HG02852 (cell line): ENCODE measurements around the gene IDE.
"Not testable (repeated sequence)": the region's sequence is repeated elsewhere in the genome, so short reads cannot be mapped to it uniquely, and the experiment has no call there.

Experiments
- ATAC-seq: cut with Tn5 transposase; IDR thresholded peaks from one replicate; pipeline ENCODE4 v1.9.1; 2021; ENCODE audit warnings: mild to moderate bottlenecking, moderate library complexity; ENCODE audit not compliant: unreplicated experiment

Gene IDE

DNA sequence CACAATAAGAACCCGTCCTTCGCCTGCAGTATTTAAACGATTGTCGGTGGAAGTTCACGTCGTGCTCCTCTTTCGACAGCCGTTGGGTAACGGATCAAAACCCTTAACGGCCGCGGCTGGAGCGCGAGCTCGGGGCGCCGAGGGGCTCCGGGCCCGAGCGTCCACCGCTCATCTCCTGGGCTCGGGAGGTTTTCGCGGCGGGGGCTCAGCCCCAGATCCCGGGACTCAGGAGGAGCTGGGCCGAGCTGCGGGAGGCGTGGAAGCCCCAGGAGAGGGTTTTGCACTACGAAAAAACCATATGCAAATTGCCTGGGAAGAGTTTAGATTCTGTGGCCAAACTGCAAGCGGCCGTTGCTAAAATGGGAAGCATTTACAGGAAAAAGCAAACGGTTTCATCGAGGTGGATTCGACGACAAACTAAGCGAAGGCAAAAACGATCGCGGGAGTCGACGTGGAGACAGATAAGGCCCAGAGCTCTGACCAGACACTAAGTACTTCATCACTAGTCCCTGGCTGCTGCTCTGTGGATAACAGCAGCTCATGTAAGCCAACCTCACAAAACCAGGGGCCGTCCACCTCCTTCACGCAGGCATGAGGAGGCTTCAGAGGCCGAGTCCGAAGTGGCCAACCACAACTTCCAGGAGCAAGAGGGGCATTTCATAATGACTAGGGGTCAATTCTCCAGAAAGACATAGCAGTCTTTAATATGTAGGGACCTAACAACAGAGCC is 153.2 kb downstream of the IDE start:
- no peak for ATAC-seq

DNA sequence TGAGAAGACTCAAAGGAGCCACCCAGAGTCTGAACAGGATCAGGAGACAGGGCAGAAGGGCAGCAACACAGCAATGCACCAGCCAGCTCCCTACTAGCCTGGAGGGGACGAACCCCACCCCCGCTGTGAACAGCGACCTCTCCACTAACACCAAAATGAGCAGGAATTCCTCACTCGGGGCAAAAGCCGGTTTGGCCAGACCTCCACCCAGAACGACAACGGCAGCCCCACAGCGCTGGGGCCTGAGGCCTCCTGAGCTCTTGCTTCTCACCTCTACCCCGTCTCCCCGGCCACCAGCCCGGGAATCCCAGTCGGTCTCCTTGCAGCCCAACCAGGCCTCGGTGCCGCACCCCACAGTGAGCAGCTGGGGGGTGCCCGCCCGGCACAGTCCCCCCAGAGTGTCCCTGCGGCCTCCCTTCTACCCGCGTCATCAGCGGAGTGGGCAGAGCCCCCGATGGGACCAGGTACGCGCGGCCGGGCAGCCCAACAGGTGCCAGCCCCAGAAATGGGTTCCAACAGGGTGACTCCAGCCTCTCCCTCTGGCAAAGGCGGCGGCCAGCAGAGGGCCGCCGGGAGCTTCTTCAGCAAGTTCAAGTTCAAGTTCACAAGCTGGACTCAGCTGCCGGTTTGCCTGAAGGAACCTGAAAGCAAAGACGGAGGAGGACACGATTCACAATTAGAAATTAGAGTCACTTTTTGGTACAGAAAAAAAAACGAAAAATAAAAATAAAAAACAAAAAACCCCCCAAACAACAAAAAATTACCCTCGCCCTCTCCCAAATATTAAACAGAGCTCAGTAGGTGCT is 153.9 kb downstream of the IDE start:
- ATAC-seq = no peak

DNA sequence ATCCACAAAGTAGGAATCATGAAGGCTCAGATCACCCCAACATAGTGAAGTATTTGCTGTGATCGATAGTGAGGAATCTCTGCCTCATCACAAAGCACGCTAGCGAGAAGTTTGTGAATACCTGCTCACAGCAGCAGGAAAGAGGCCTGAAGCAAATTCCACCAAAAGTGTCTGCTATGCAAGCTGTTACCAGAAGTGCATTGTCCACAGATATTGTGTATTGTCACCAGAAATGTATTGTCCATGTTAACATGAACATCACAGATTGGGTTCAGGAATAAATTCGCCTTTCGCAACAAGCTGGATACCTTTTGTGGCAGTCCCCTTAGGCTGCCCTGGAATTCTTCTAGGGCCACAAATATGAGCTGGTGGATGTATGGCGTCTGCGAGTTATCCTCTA is 155.0 kb downstream of the IDE start:
- no peak for ATAC-seq

DNA sequence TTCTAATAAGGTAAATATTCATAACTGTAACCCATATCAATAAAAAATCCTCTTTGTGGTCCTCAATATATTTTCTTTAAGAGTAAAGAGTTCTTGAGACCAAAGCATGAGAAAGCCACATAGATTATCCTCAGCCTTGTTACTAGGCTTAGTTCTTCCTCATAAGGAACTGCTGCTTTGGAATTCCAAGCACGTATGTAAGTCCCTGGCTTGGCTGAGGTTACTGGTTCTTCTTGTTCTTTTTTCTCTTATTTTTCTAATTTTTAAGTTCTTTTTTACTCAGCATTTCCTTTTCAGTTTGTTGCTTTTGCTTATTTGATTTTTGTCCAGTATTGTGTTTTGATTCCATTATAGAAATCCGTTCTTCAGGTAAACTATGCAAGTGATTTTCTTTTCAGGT is 155.7 kb downstream of the IDE start:
- no peak for ATAC-seq

DNA sequence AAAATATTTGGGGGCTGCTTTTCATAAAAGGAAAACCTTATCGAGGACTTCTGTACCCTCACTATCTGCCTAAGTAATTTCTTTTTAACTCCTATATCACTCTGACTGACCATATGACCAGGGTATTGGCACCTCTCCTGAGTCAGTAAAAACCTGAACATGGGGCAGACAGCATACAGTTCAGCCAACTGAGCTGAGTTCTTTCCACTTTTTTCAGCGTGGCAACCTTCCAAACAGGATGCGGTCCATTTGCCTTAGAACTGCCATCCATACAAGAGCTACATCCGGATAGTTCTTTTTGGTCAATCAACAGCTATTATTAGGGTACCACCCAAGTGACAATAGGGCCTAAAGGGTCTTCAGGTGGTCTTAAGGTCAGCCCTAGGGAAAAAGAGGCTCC is 160.4 kb downstream of the IDE start:
- ATAC-seq = no peak

DNA sequence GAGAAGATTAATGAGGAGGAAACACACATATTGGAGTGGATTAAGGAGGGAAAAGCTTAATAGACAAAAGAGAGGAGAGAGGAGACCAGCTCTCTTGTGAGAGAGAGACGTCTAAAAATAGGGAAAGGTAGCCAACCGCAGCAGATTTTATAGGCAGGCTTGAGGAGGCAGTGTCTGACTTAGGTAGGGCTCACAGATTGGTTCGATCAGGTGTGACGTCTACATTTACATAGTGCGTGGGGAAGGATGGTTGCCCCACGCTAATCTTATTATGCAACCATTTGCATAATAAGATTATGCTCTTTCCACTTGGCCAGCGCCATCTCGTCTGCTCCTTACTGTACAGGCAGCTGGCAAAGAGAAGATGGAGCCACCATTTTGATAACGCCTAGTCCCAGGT is 160.9 kb downstream of the IDE start:
- ATAC-seq = no peak

DNA sequence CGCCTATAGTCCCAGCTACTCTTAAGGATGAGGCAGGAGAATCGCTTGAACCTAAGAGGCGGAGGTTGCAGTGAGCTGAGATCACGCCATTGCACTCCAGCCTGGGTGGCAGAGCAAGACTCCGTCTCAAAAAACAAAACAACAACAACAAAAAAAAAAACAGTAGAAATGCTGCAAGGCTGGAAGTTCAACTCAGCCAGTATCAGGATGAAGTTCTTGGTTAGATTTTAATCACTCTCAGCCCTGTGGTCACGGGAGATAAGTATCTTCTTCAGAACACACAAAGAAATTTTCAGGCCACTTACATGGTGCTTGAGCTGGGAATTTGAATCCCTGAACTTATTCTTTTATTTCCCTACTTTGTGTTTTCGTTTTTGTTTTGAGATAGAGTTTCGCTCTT is 162.5 kb downstream of the IDE start:
- no peak for ATAC-seq

DNA sequence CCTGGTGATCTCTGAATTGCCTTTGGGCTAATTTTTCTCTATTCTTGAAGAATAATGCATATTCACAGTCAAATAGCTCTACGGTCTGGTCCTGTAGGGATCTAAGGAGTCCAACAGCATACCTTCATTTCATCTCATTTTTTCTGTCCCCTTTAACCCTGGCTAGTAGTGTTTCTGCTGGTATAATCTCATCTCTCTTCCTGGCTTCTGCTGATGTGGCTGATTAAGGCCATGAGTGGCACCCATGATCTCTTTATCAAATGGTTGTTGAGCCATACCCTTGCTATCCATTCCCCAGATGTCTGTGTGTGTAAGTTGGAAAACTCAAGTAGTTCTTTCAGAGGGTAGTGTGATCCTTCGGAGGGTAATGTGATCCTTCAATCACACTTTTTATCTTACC is 163.4 kb downstream of the IDE start:
- ATAC-seq = no peak

DNA sequence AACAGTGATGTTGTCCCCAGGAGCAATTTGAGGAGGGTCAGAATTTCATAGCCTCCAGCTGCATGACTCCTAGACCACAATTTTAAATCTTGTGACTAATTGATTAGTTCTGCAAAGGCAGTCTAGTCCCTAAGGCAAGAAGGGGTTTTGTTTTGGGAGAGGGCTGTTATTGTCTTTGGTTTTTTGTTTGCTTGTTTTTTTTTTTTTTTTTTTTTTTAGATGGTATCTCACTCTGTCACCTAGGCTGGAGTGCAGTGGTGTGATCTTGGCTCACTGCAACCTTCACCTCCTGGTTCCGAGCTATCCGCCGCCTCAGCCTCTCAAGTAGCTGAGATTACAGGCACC is 165.9 kb downstream of the IDE start:
- no peak for ATAC-seq

DNA sequence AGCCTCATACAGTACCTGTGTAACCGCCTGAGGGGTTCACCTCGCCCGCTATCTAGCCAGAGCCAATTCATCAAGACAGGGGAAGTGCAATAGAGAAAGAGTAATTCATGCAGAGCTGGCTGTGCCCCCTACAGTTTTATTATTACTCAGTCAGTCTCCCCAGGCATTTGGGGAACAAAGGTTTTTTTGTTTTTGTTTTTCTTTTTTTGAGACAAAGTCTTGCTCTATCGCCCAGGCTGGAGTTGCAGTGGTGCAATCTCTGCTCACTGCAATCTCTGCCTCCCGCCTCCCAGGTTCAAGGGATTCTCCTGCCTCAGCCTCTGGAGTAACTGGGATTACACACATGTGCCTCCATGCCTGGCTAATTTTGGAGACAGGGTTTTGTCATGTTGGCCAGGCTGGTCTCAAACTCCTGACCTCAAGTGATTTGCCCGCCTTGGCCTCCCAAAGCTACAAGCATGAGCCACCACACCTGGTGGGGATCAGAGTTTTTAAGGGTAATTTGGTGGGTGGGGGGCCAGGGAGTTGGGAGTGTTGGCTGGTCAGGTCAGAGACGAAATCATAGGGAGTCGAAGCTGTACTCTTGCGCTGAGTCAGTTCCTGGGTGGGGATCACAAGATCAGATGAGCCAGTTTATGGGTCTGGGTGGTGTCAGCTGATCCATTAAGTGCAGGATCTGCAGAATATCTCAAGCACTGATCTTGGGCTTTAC is 166.4 kb downstream of the IDE start:
- no peak for ATAC-seq

DNA sequence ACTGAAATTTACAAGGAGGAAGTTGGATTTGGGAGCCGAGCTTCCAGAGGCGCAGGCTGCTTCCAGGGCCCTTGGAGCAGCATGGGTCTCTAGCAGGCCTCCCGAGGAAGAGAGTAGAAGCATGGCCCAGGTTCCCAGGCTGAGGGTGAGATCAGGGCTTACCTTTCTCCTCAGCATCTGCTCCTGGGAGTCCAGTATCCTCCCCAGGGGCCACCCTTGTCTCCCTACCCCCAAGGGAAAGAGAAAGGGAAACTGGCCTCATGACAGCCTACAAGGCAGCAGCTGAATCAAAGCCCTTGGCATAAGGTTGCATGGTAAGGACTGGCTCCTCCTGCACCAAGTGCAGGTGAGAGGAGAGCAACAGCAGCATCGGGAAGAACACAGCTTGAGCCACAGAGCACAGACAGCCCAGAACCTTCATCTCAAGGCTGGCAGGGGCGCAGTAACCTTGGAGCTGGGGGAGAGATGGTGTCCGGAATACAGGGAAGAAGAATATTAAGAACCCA is 168.4 kb downstream of the IDE start:
- ATAC-seq = no peak

DNA sequence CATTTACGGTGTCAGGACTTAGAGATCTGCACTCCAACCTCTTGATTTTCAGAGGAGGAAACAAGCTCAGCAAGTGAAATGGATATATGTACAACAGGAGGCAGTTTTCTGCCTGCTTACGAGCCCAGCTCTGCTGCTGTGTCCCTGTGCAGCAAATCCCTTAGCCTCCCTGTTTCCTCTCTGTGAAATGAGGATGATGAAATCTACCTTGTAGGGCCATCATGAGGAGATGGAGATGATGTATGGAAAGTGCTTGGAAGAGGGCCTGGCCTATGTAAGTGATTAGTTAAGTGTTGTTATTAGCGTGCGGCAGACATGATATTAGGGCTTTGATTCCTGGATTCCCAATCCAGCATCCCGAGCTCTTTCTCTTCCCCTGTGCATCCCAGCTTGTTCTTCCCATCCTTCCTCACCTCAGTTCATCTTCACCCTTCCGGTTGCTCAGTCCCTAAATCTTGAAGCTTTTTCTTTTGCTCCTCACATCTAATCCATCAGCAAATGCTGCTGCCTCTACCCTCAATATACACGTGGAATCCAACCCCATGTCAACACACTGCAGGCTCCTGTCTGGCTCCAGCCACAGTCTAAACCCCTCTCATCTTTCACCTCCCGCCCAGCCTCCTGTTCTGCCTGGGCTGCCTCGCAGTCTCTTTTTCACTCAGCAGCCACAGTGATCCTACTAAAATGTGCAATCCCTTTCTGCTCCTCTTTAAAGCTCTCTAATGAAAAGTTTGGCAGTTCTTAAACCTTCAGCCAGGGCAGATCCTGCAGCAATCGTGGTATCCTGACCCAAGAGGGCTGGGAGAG is 169.1 kb downstream of the IDE start:
- no peak for ATAC-seq

DNA sequence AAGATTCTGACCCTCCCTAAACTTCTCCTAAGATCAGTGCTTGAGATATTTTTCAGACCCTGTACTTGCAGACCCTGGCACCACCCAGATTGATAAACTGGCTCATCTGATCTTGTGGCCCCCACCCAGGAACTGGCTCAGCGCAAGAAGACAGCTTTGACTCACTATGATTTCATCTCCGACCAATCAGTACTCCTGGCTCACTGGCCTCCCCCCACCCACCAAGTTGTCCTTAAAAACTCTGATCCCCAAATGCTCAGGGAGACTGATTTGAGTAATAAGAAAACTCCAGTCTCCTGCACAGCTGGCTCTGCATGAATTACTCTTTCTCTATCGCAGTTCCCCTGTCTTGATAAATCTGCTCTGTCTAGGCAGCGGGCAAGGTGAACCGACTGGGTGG is 171.7 kb downstream of the IDE start:
- not testable (repeated sequence) for ATAC-seq
